ENCODE results near the gene MRM2.

Gene MRM2

GRCh38 chr7:2205036-2205780 is 36.8 kb downstream of the MRM2 start:
- TF ChIP-seq TAF1 (IDR thresholded peaks at IDR 0.05; ENCODE audit: borderline replicate concordance, insufficient read depth, low read length) = no peak

GRCh38 chr7:2204446-2204845 is 37.6 kb downstream of the MRM2 start:
- TF ChIP-seq SIN3A (IDR thresholded peaks at IDR 0.05; ENCODE audit: borderline replicate concordance, insufficient read depth, low read length) (no peak), REST (IDR thresholded peaks at IDR 0.05; ENCODE audit: insufficient read depth in 1 of 2, low read depth in 2 of 2, low read length in 2 of 2) (no peak), FOXP2 (optimal IDR thresholded peaks at IDR 0.05; ENCODE audit: borderline replicate concordance, extremely low read depth, extremely low read length, insufficient read depth) (no peak), POLR2AphosphoS5 (IDR thresholded peaks at IDR 0.05; ENCODE audit: low read depth, low read length) (no peak), TAF1 (IDR thresholded peaks at IDR 0.05; ENCODE audit: borderline replicate concordance, insufficient read depth, low read length) (no peak)

- TF ChIP-seq POLR2AphosphoS5 (IDR thresholded peaks at IDR 0.05; ENCODE audit: low read depth, low read length) = no peak
- TF ChIP-seq SIN3A (IDR thresholded peaks at IDR 0.05; ENCODE audit: borderline replicate concordance, insufficient read depth, low read length) = no peak
- TF ChIP-seq TAF1 (IDR thresholded peaks at IDR 0.05; ENCODE audit: borderline replicate concordance, insufficient read depth, low read length) = no peak
- TF ChIP-seq FOXP2 (optimal IDR thresholded peaks at IDR 0.05; ENCODE audit: borderline replicate concordance, extremely low read depth, extremely low read length, insufficient read depth) = no peak
- no peak for TF ChIP-seq REST (IDR thresholded peaks at IDR 0.05; ENCODE audit: insufficient read depth in 1 of 2, low read depth in 2 of 2, low read length in 2 of 2)
Measured at GRCh38 chr7:2203766-2204300, 38.2 kb downstream of the MRM2 start.

GRCh38 chr7:2202901-2203765 is 38.9 kb downstream of the MRM2 start:
- TF ChIP-seq FOXP2 (optimal IDR thresholded peaks at IDR 0.05; ENCODE audit: borderline replicate concordance, extremely low read depth, extremely low read length, insufficient read depth) (no peak), POLR2AphosphoS5 (IDR thresholded peaks at IDR 0.05; ENCODE audit: low read depth, low read length) (no peak), TAF1 (IDR thresholded peaks at IDR 0.05; ENCODE audit: borderline replicate concordance, insufficient read depth, low read length) (no peak), REST (IDR thresholded peaks at IDR 0.05; ENCODE audit: insufficient read depth in 1 of 2, low read depth in 2 of 2, low read length in 2 of 2) (no peak), SIN3A (IDR thresholded peaks at IDR 0.05; ENCODE audit: borderline replicate concordance, insufficient read depth, low read length) (no peak)

GRCh38 chr7:2202361-2202761 is 39.6 kb downstream of the MRM2 start:
- TF ChIP-seq FOXP2 (optimal IDR thresholded peaks at IDR 0.05; ENCODE audit: borderline replicate concordance, extremely low read depth, extremely low read length, insufficient read depth) (no peak), POLR2AphosphoS5 (IDR thresholded peaks at IDR 0.05; ENCODE audit: low read depth, low read length) (no peak), SIN3A (IDR thresholded peaks at IDR 0.05; ENCODE audit: borderline replicate concordance, insufficient read depth, low read length) (no peak), TAF1 (IDR thresholded peaks at IDR 0.05; ENCODE audit: borderline replicate concordance, insufficient read depth, low read length) (no peak), REST (IDR thresholded peaks at IDR 0.05; ENCODE audit: insufficient read depth in 1 of 2, low read depth in 2 of 2, low read length in 2 of 2) (no peak)

Data from PFSK-1 (cell line).